Measurements from ENCODE around the gene NRSN1. TPM values are rescaled to one million over a fixed set of nuclear protein-coding genes. Genes with fewer than 3 reads are reported as not detected.

The NRSN1 gene
- polyA plus RNA-seq, 1 experiment, result not detected

- Histone ChIP-seq H3K27me3 (ENCODE audit: control insufficient read depth, insufficient read depth, low read length) (no peaks in the 10 kb centered on the region), H3K9me3 (ENCODE audit: control insufficient read depth, insufficient read depth, low read length) (peaks cover 19% of the 10 kb centered on the region), H3K4me3 (ENCODE audit: low read depth, low read length) (no peak overlapping the region), H3K27ac (ENCODE audit: low read depth, low read length) (no peak overlapping the region)
- ChIA-PET CTCF (no interaction called here), POLR2A (no interaction called here)
- no peak for DNase-seq (ENCODE audit: low read depth, low spot score)
- TF ChIP-seq, protein P1, sequence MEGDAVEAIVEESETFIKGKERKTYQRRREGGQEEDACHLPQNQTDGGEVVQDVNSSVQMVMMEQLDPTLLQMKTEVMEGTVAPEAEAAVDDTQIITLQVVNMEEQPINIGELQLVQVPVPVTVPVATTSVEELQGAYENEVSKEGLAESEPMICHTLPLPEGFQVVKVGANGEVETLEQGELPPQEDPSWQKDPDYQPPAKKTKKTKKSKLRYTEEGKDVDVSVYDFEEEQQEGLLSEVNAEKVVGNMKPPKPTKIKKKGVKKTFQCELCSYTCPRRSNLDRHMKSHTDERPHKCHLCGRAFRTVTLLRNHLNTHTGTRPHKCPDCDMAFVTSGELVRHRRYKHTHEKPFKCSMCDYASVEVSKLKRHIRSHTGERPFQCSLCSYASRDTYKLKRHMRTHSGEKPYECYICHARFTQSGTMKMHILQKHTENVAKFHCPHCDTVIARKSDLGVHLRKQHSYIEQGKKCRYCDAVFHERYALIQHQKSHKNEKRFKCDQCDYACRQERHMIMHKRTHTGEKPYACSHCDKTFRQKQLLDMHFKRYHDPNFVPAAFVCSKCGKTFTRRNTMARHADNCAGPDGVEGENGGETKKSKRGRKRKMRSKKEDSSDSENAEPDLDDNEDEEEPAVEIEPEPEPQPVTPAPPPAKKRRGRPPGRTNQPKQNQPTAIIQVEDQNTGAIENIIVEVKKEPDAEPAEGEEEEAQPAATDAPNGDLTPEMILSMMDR (IDR thresholded peaks at IDR 0.05; ENCODE audit: low read depth, low read length), result no peak
These were observed 12.1 kb upstream of the NRSN1 start for GRCh38 chr6:24113891-24114290.

DNA sequence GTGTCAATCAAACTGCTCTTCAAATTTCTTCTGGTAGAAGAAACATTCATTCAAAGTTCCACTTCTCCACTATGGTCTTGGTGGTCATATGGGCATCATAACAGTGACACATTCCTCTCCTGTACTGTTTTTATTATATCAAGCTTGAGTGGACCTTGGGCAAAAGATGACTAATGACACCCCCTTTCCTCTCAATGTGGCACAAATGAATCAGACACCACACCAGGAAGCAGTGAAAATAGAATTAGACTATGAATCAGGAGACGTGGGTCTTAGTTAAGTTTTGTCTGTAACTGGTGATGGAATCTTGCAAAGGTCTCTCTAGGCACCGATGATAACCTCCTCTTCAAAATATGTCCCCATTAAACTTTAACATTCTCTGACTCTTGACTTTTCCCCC, 9.0 kb upstream of the NRSN1 start:
- Histone ChIP-seq H3K4me3 (ENCODE audit: low read depth, low read length) (no peak overlapping the region), H3K27me3 (ENCODE audit: control insufficient read depth, insufficient read depth, low read length) (no peaks in the 10 kb centered on the region), H3K9me3 (ENCODE audit: control insufficient read depth, insufficient read depth, low read length) (peaks cover 17% of the 10 kb centered on the region), H3K27ac (ENCODE audit: low read depth, low read length) (no peak overlapping the region)
- ChIA-PET CTCF (no interaction called here), POLR2A (no interaction called here)
- TF ChIP-seq, protein P1 (IDR thresholded peaks at IDR 0.05; ENCODE audit: low read depth, low read length), result no peak
- no peak for DNase-seq (ENCODE audit: low read depth, low spot score)

DNA sequence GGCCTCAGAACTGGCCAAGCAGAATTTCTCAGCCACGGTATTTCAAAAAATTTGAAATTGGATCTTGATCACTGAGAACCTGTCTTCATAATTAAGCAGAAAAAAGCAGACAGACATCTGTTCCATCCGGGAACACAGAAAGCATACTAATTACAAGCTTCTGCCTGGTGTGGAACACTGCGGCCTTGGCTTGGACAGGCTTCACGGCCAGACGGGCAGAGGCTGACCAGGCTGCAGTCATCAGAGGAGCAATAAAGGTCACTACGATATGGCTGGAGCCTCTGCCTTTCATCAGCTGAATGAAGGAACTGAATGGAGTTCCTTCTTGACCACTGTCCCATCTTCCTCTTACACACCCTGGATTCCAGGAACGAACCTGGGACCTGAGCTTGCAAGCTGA, 3.9 kb upstream of the NRSN1 start:
- no peak overlapping the region for H3K27ac ChIP-seq (ENCODE audit: low read depth, low read length)
- POLR2A ChIA-PET, result no interaction called here
- H3K27me3 ChIP-seq (ENCODE audit: control insufficient read depth, insufficient read depth, low read length), result no peaks in the 10 kb centered on the region
- TF ChIP-seq, protein P1 (IDR thresholded peaks at IDR 0.05; ENCODE audit: low read depth, low read length), result no peak
- DNase-seq (ENCODE audit: low read depth, low spot score), result no peak
- CTCF ChIA-PET, result no interaction called here
- peaks cover 12% of the 10 kb centered on the region for H3K9me3 ChIP-seq (ENCODE audit: control insufficient read depth, insufficient read depth, low read length)
- H3K4me3 ChIP-seq (ENCODE audit: low read depth, low read length), result no peak overlapping the region

- Histone ChIP-seq H3K9me3 (ENCODE audit: control insufficient read depth, insufficient read depth, low read length) (peaks cover 12% of the 10 kb centered on the region), H3K4me3 (ENCODE audit: low read depth, low read length) (no peak overlapping the region), H3K27me3 (ENCODE audit: control insufficient read depth, insufficient read depth, low read length) (no peaks in the 10 kb centered on the region), H3K27ac (ENCODE audit: low read depth, low read length) (no peak overlapping the region)
- no peak for DNase-seq (ENCODE audit: low read depth, low spot score)
- POLR2A ChIA-PET, result no interaction called here
- TF ChIP-seq, protein P1 (IDR thresholded peaks at IDR 0.05; ENCODE audit: low read depth, low read length), result no peak
- CTCF ChIA-PET, result interaction anchor here (1.0 kb wide), 1 partner anchor 21 kb away, joined by 5 read pairs; no protein-coding TSS in a partner anchor
These were observed 674 bp downstream of the NRSN1 start for GRCh38 chr6:24126586-24127192.

GRCh38 chr6:24127316-24127715, 1.3 kb downstream of the NRSN1 start:
- ChIA-PET CTCF (interaction anchor here (1.0 kb wide), 1 partner anchor 20 kb away, joined by 5 read pairs; no protein-coding TSS in a partner anchor), POLR2A (no interaction called here)
- no peak for DNase-seq (ENCODE audit: low read depth, low spot score)
- Histone ChIP-seq H3K4me3 (ENCODE audit: low read depth, low read length) (no peak overlapping the region), H3K27ac (ENCODE audit: low read depth, low read length) (no peak overlapping the region), H3K9me3 (ENCODE audit: control insufficient read depth, insufficient read depth, low read length) (peaks cover 7% of the 10 kb centered on the region), H3K27me3 (ENCODE audit: control insufficient read depth, insufficient read depth, low read length) (no peaks in the 10 kb centered on the region)
- TF ChIP-seq, protein P1 (IDR thresholded peaks at IDR 0.05; ENCODE audit: low read depth, low read length), result no peak

Measured in AG04450 (cell line).